Stimulated activated CD8-positive, alpha-beta memory T cell treated with anti-CD3 and anti-CD28 coated beads, Interleukin-12 subunit alpha, Interleukin-12 subunit beta, amount 100 ng/mL, for 24 hours (primary cell): ENCODE measurements around the gene FOXA2.
"Not testable (repeated sequence)": the region's sequence is repeated elsewhere in the genome, so short reads cannot be mapped to it uniquely, and the experiment has no call there.

Experiments
- DNase-seq: peaks from one replicate; pipeline ENCODE4 v3.0.0-alpha.2; 2020; ENCODE audit errors: extremely low read depth

The FOXA2 gene

DNA sequence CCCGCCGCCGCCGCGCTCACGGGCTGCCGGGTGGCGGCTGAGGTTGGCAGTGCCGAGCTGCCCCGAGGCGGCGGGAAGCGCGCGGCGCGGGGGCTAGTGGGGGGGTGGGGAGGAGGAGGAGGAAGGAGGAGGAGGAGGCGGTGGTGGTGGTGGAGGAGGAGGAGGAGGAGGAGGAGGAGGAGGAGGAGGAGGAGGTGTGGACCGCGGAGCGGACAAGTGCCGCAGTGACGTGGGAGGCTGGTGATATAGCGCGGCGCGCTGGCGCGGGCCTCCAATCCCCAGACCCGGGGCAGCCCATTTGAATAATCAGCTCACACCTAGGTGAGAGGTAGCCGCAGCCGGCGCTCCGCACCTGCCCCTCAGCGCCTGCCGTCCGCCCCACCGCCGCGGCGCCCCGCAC, at the start of gene FOXA2:
Gene FOXA2, minus strand, starts transcription at position 51 of the 400 bp plus-strand sequence. CDS start 294 bp downstream, outside the sequence.
- DNase-seq, result no peak

DNA sequence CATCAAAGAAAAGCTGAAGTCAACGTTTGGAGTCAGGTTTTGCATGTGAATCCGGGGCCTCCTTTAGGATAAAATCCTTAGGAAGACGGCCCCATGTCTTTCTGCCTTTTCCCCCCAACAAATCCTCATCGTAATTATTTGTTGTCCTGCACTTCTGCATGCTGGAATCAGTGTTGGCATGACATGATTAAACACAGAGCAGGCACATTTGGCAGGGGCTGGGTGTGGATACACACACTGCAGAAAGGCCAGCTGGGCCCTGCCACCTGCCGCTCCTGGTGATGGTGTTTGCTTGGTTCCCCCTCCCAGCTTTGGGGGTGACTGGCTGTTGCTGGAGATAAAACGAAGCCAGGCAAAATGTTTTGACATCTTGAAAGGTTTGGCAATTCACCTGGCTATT, 46.3 kb upstream of the FOXA2 start:
- no peak for DNase-seq

DNA sequence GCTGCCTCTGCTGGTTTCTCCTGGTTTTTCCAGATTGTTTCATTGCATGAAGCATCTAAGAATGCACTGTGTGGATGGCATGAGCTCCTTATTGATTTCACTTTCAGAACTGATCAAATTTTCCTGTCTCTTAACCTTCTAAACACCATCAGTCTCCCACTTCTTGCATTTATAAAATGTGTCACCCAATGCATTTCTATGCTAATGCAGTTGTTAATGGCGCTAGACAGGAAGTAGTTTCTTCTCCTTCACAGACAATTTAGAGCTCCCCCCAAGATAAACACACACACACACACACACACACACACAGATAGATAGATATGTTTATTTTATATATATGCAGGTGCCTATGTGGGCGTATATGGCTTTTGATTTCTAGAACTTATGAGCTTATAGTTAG, 45.6 kb upstream of the FOXA2 start:
- DNase-seq, result no peak

DNA sequence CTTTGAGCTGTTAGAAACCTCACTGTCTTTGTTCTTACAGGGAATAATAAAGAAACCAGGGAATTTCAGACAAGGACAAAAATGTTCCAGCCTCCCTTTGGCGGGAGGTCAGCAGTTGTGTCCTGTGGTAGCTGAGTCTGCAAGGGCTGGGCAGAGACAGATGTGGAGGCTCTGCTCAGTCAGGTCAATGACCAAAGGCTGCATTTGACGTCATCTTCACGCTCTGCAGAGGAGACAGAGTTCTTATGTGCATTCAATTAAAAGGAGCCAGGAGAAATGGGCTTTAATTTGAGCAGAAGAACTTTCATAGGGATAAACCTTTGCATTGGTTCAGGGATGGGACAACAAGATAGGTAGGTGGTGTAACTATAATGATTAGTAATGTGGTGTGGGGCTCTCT, 45.1 kb upstream of the FOXA2 start:
- DNase-seq, result no peak

DNA sequence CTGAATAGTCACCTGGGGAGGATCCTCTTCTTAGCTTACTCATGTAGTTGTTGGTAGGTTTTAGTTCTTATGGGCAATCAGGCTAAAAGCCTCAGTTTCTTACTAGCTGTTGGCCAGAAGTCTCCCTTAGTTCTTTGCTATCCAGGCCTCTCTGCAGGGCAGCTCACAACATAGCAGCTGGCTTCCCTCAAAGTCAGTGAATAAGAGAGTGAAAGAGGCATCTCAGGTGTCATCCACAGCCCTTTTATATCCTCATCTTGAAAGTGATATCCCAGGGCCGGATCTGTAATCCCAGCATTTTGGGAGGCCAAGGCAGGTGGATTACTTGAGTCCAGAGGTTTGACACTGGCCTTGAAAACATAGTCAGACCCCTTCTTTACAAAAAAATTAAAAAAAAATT, 42.1 kb upstream of the FOXA2 start:
- no peak for DNase-seq

DNA sequence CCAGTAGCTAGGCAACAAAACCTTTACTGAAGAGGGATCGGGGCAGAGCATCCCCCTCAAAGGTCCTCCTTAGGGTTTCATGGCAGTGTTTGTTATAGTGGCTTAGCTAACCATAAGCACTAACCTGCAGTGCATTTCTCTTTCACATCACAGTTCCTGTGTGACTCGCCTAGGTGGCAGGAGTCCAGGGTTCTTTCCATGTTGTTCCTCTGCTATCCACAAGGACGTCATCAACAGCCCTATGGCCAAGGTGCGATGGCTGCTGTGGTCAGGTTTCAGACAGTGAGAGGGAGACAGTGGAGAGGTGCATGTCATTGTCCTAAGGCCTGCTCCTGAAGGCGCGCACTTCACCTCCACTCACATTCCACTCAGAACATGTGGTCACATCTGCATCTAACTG, 38.8 kb upstream of the FOXA2 start:
- no peak for DNase-seq

DNA sequence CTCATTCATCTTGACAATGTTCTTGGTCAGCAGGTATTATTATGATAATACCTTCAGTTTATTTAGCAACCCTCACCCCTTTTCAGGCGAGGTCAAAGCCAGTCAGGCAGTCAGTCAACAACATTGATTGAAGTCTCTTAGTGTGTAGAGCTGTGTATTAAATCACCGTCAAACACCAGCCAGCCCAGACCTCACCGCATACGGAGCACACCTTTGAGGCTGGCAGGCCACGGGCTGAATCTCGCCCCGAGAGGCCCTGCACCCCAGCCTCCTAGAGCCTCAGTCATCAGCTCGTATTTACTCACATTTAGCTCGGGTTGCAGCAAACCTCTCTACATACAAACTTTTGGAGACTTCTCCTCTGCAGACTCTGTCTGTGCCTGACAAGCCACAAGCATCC, 36.0 kb upstream of the FOXA2 start:
- no peak for DNase-seq

DNA sequence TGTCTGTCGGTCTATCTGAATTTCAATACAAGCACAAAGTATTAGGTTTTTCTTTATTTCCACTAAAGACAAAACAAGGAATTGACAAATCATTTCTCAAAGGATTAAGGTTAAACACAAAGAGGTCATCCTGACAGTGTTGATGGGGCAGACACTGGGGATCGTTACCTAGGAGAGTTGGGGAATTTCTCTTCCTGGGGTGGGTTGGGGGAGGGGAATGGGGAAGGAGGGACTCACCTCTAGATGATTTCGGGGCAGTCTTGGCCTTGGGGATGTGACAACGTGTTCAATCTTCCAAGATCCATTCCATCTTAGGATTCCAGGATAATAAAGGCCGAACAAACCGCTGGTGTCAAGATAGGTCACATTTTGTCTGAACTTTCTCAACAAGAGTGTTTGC, 35.4 kb upstream of the FOXA2 start:
- no peak for DNase-seq

DNA sequence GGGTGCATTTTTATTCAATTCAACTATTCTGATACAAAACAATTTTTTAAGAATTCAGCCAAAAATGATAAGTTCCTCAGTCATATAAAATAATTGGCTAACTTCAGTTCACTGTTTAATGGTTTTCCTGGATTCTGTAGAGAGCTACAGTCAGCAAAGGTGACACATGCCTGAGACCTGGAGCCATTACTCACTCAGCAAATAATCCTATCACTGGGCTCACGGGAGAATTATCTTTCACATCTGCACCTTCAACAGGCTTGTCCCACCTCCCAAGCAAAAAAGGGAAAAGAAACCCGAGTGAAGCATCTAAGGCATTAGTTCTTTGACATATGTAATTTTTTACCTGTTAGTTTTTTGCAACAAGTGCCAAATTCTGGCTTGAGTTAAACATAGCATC, 34.9 kb upstream of the FOXA2 start:
- no peak for DNase-seq

DNA sequence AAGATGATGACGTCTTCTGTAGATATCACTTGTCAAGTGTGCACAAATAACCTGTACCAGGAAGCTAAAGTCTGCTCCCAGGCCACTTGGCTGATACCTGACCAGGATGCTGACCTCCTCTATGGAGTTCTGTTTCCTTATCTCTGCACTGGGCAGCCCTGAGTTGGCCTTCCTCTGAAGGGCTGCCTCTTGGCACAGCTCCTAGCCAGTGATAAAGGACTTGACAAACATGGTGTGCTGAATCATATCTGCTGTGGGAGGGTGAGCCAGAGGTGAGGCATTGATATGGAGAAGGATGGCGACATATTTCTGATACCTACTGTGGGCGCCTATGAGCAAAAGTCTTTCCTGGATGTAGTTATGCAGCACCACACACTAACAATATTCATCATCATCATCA, 32.8 kb upstream of the FOXA2 start:
- no peak for DNase-seq

DNA sequence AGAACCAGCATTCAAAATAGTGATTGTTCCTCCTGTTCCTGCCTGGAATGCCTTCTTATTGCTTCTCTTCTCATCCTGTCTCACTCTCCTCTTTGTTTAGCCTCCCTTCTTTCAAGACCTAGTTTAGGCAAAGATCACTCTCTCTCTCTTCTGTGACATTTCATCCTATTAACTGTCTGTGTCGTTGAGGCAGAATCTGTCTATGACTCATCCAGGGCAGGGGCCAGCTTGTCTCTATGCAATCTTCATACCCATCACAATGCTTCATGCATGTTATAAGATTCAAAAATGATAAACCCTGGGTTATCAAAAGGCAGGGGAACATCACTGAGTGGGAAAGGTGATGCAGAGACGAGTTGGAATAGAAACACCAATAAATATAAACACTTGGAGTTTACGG, 32.2 kb upstream of the FOXA2 start:
- DNase-seq, result no peak

DNA sequence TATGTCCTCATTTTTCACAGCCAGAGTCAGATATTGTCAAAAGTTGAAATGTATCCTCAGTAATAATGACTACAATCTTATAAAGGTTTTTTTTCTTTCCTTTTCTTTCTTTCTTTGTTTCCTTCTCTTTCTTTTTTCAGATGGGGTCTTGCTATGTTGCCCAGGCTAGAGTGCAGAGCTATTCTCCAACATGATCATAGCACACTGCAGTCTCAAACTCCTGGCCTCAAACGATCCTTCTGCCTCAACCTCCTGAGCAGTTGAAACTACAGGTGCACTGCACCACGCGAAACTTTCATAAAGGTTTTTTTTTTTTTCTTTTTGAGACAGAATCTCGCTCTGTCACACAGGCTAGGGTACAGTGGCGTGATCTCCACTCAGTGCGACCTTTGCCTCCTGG, 31.1 kb upstream of the FOXA2 start:
- no peak for DNase-seq

DNA sequence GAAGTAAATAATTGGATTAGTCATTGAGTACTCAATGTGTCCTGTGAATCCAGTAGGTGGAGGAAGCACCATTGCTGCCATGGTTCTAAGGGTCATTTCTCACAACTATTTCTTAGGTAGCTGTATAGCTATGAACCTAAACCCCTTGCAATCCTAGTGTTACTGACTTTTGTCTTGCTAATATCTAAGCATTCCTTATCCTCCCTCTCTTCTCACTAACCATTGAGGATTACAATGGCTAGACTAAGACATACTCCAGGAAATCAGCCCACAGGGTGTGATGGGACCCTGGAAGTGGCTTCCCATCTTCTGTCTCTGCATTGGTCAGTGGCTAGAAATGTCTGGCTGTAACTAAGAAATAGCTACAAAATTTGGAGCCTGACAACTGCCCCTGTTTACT, 27.3 kb upstream of the FOXA2 start:
- no peak for DNase-seq

DNA sequence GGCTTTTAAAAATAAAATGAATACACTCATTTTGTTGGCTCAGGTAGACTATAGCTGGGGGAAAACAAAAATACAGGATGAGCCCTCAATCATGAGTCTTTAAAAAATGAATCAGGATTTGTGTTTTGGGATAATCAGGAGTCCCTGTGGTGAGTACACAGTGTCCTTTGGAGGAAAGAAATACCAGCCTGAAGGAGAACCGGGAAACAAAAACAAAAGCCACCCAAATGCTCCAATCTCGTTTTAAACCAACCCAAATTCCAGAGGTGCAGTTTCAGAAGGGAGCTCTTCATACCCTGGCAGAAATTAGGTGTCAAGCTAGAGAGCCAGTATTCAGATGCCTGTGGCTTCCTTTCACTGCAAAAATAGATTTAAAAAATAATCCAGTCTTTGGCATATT, 23.3 kb upstream of the FOXA2 start:
- no peak for DNase-seq

DNA sequence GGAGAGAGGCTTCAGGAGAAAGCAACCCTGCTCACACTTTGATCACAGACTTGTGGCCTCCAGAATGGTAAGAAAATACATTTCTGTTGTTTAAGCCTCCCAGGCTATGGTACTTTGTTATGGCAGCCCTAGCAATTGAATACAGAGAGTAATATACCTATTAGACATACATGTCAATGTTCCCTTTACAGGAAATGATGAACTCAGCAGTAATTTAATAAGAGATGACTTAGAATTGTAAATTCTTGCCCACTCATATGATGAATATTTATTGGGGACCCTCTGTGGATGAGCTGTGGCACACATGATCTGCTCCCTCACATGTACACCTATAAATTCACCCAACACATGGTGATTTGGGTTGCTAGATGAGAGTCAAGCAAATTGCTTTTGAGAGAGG, 20.4 kb upstream of the FOXA2 start:
- no peak for DNase-seq

DNA sequence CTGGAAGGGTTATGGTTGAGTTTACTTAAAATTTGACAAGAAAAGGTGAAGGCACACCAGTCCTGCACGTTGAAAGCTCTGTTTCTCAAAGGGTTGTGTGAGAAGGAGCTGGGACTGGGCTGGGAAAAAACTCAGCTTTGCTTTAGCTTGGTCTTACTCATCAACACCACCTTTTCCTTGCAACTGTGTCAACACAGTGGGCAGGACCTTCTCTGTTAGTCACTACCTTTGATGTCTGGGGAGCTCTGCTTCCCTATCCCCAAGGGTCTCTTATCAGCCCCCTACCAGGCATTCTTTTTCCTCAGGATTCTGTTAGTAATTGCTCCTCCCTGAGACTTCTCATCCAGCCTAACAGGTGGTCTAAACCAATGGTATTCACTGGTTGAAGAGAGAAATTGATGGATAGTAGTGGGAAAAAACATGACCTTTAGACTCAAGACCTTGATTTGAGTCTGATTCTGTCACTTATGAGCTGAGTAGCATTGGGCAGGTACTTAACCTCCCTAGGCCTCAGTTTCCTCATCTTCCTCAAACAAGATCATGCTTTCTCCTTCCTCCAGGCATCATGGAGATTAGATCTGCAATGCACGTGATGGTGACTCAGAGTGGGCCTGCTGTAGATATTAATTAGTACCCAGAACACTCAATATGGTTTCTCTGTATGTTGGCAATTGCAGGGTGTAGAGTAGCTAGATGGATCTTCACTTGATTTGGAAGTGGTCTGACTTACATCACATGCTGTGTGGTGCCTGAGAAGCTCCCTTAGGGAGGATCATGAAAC, 17.2 kb upstream of the FOXA2 start:
- no peak for DNase-seq

DNA sequence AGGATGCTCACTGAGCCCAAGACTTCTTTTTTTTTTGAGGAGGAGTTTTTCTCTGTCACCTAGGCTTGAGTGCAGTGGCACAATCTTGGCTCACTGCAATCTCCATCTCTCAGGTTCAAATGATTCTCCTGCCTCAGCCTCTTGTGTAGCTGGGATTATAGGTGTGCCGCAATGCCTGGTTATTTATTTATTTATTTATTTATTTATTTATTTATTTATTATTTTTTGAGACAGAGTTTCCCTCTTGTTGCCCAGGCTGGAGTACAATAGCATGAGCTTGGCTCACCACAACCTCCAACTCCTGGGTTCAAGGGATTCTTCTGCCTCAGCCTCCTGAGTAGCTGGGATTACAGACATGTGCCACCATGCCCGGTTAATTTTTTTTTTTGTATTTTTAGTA, 14.9 kb upstream of the FOXA2 start:
- DNase-seq, result not testable (repeated sequence)

DNA sequence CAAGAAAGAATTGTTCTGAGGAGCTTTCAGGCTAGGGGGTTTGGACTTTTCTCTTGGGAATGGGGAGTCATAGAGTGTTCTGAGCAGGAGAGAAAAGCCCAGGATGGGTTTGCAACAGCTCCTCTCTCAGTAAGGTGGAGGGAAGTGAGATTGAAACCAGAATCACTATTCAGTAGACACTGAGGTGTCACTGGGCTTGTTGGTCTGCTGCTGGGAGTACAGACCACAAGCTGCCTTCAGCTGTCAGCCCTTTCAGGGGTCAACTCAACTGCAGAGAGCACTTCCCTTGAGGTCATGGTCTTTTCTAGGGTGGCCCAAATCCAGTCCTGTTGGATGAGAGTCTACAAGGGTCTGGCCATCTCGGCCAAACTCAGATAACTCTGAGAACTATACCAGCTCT, 12.9 kb upstream of the FOXA2 start:
- DNase-seq, result no peak

DNA sequence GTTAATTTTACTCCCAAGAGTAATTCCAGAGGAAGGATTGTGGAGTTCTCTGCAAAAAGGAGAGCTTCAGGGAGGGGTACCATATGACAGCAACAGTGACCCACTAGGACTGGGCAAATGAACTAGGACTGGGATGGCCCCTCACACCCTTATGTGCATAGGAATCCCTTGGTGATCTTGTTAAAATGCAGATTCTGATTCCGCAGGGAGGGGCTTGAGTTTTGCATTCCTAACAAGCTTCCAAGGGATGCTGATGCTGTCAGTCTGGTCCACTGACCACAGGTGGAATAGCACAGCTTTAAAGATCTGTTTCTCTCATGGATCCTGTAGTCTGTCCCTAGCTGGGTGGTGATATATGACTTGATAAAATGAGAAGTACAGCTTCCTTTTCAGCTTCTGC, 6.3 kb upstream of the FOXA2 start:
- no peak for DNase-seq

DNA sequence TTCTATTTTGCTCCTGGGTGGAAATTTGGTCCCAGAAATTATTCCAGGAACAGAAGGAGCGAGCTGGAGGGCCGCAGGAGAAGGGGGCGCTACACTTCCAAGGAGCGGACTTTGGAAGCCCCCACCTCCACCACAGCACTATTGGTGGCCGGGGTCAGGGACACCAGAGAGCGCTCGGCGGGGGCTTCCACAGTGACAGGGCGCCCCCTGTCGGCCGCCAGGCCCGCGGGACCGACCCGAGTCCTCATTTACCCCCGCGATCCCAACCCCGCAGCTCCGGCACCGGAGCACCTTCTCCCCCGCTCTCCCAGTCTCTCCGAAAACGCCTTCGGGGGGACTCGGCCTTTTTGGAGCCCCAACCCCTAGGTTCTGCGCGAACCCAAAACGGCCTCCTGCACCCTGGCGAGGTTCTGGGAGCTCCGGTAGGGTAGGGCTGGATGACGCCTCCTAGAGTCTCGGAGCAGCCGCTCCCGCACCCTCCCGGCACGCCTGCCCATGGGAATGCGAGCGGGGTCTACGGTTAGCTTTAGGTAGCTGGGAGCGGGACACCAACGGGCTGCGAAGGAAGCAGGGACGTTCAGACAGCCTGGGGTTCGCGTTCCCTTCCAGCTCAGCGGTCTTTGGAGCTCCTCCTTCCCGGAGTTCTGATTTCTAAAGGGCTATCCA, 2.4 kb upstream of the FOXA2 start:
- DNase-seq, result no peak

DNA sequence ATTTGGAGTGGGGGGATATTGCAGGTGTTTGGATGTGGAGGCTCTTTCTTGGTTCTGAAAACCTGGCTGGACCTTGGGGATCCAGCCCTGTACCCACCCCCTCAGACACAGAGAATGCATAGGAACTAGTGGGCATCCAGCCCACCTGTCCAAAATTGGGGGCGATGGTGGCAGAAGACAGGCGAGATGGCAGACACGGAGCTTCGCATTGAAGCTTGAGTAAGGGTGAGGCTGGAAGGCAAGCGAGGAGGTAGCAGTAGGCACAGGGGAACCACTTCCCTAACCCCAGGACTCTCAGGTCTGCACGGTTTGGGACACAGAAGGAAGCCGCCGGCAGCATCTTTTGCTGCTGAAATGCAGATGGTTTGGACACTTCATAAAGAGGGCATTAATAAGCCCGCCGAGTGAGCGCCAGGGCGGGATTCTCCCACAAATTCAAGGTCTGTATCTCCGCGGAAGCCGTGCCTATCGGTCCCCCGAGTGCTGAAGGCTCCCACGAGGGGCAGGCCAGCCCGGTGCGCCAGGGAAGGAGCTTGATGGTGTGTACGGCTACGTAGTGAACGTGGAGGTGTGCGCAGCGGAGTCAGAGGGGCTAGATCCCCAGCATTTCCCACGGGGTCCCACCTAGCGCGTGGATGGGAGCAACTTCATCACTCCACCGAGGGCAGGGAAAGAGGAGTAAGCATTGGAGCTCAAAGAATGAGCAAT, 1.6 kb upstream of the FOXA2 start:
- no peak for DNase-seq

DNA sequence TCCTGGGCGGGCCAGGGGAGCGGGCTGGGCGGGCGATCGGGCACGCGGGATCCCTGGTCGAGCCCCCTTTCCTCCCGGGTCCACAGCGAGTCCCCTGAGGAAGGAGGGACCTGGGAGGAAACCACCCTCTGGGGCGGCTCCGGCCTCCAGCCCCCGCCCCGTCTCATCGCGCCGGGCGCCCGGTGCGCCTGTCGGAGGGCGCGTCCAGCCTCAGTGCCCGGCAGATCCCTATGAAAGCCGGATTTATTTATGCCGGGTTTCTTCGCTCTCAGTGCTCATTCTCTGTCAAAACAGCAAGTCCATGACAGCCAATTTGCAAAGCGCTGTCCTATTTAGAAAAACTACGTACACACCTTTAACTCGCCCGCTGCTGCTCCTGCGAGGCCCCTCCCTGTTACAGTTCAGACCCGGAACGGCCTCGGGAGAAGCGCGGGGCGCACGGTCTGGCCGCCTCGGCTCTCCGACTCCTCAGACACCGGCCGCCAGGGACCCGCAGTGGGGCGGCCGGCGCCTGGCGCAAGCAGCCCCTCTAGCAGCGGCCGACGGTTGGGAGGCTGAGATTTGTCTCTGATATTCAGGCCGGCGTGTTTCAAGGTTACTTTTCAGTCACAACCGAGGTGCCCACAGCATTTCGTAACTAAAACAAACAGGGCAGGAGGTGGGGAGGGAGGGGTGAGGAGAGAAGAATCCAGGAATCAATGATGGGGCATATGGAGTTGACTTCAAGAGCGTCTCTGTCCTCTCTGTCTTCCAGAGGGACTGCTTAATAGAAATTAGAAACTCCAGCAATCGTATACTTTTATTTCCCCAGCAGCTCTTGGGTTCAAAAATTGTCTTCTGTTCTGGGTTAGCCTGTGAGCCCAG, 782 bp upstream of the FOXA2 start:
- no peak for DNase-seq
